HG02642 (cell line): ENCODE data around the gene CD48.
"Not testable (repeated sequence)": the region's sequence is repeated elsewhere in the genome, so short reads cannot be mapped to it uniquely, and the experiment has no call there.

Experiments used
- ATAC-seq: cut with Tn5 transposase; IDR thresholded peaks from one replicate; pipeline ENCODE4 v1.9.1; 2021; ENCODE audit warnings: mild to moderate bottlenecking; ENCODE audit not compliant: unreplicated experiment, poor library complexity

Gene CD48

DNA sequence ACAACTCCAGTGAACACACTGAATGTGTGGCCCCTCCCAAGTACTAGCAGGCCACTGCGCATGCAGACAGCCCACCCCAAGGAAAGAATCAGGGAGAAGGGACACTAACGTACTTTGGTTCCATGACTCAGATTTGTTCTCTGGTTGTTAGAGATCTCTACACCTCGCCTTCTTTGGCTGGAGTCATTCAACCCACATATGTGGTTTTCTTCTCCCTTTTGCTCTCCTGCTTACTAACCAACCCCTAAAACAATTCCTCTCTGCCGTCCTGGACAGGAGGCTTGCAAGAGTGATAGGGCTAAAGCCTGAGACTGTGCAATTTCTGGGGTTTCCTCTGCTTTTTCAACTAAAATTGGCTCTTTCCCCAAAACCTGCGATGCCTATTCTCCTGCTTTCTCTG lies 5.7 kb upstream of the CD48 start:
- ATAC-seq = no peak

DNA sequence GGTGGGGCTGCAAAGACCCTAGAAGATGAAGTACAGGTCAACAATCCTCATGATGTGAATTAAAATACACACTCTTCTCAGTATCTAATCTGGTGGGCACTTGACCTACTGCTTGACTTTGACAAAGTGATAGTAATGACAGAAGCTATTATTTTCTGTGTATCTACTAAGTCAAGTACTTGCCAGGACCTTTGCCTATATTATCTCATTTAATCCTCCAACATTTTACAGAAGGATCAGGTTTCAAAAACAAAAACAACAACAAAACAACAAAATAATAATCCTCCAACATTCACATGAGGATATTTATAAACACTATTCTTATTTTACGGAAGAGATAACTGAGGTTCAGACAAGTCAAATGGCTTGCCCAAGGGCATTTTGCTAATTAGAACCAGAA lies 4.4 kb upstream of the CD48 start:
- ATAC-seq = no peak

GRCh38 chr1:160714034-160714648 lies 2.5 kb upstream of the CD48 start:
- ATAC-seq = not testable (repeated sequence)

GRCh38 chr1:160713161-160713560 lies 1.5 kb upstream of the CD48 start:
- ATAC-seq = no peak

- peak; percentile 49 for ATAC-seq
These were observed 981 bp upstream of the CD48 start for GRCh38 chr1:160712525-160713080.

GRCh38 chr1:160711276-160711601 lies 383 bp downstream of the CD48 start:
- no peak for ATAC-seq

DNA sequence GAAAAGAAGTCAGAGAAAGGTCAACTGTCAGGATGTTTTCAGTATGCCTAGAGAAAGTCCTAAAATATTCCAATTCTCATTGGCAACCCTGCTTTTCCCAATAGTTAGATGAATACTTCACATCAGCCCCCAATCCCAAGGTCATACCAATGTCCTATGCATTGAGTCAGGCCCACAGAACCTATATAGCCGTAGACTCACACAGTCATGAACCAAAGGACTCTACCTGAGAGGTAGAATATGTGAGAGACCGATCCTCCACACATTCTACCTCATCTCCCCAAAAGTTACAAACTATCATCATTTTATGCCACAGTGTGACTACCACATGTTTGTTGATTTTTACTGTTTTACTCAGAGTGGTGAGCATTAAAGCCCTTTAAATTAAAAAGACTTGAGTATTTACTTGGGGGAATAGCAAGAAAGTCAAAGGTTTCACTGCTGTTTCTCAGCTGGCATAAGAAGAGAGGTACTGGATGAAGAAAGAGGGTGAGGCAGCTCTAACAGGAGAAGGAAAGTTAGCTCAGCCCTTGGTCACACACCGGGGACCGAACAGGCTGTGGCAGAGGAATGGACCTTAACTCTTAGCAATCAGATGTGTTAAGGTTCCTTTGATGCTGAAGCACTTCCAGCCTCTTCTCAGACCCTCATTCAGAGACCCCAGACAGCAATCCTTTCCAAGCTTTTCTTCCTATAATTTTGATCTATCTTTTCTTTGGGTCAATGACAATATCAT lies 937 bp downstream of the CD48 start:
- ATAC-seq = no peak

DNA sequence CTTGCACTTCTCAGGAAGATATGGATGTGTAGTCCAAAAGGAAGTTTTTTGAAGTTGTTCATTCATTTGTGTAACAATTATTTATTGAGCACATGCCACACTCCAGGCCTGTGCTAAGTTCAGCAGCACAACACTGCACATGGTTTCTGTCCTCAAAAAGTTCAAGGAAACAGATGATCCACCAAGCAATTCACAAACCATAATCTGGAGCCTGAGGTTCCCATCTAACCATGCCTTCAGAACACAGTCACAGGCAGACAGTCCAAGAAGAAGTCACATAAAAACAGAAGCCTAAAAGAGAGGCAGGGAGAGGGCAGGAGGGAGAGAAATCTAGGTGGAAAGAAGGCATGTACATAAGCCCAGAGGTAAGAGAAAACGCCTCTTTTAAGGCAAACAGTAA lies 1.9 kb downstream of the CD48 start:
- no peak for ATAC-seq

DNA sequence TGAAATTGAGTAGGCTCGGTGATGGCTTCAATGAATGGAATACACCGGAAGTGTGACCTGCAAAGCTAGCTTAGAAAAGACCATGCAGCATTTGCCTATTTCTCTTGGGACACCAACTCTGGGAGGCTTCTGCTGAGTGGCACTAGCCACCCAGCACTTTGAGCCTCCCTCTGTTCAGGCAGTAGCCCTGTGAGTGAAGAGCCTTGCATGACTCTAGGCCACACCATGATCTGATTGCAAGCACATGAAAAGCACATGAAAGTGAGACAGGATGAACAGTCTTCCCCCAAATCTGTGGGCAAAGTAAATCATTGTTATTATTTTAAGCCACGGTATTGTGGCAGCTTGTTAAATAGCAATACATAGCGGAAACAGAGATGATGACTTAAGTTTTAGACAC lies 2.8 kb downstream of the CD48 start:
- peak; percentile 30 for ATAC-seq

DNA sequence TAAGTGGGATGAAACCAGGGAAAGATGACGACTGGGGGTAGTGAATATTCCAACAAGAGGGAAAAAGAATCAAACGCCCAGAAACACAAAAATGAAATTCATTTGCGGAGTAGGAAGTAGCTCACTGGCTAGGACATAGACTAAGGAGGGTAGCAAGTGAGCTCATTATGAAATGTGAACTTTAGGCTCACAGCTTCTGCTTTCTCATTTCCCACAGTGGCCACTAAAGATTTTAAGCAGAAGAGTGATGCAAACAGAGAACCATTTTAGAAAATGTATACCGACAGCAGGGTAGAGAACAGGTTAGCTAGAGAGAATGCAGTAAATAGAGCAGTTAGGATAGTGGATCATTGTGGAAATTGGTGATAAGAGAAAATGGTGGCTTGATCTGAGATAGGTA lies 3.5 kb downstream of the CD48 start:
- ATAC-seq = no peak

GRCh38 chr1:160707236-160708064 lies 4.2 kb downstream of the CD48 start:
- peak; percentile 29 for ATAC-seq

DNA sequence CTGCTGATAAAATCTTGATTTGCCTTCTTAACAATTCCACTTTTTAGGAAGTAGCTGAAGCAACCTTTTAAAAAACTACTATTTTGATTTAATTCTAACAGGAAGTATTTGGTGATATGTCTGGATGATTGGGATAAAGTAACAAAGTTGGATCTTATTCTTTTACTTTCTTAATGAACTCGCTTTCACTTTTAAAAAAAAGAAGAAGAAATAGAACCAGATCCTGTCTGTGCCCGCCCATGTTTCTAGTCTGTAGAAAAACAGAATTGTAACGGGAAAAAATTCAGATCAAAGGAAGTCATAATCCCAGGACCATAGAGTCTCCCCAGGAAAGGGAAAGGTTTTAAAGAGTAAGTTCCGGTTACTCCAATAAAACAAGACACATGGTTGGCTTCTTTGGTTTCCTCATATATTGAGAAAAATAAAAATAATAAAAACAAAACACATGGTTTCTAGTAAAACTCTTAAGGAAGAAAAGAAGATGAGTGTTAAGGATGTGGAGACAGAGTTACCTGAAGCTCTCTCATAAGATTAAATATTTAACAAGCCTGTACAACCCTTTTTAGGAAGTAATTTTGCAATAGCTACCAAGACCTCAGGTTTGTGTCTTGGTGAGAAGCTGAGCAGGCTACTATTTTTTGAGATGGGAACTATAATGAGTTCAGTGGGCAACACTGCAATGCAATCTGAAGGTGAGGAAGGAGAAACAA lies 4.9 kb downstream of the CD48 start:
- ATAC-seq = no peak

- no peak for ATAC-seq
These were observed 5.9 kb downstream of the CD48 start for GRCh38 chr1:160705742-160706141.

GRCh38 chr1:160705212-160705621 lies 6.4 kb downstream of the CD48 start:
- ATAC-seq = not testable (repeated sequence)

GRCh38 chr1:160704250-160704649 lies 7.4 kb downstream of the CD48 start:
- ATAC-seq = no peak

DNA sequence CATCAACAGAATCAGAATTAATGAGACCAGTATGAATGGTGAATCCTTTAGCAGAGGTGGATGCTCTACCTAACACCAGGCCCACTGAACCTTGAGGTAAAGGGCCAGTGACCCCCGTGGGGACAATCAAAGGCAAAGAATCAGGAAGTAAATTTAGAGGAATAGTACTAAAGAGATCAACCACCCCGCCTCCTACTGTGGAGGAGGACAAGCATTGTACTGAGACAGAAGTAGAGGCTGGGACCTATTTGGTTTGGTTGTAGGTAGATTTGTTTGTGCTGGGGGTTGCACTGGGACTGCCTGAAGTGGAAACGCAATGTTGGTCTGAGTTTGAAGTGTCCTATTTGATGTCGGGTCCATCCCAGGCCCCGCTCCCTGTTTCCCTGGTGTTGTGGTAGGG lies 9.5 kb downstream of the CD48 start:
- no peak for ATAC-seq

GRCh38 chr1:160692390-160692789 lies 19.2 kb downstream of the CD48 start:
- ATAC-seq = not testable (repeated sequence)

- no peak for ATAC-seq
These were observed 26.4 kb downstream of the CD48 start for GRCh38 chr1:160685266-160685665.

GRCh38 chr1:160682983-160683865 lies 28.4 kb downstream of the CD48 start:
- ATAC-seq = no peak

- ATAC-seq = no peak
These were observed 29.8 kb downstream of the CD48 start for GRCh38 chr1:160681891-160682140.
